ENCODE data around the gene DNAJB14. TPM values are rescaled to one million over a fixed set of nuclear protein-coding genes. Genes with fewer than 3 reads are reported as not detected.

Gene DNAJB14
- total RNA-seq, 4 donors from 2014 or later = 41.9 to 58.1 (median 48.5) TPM

DNA sequence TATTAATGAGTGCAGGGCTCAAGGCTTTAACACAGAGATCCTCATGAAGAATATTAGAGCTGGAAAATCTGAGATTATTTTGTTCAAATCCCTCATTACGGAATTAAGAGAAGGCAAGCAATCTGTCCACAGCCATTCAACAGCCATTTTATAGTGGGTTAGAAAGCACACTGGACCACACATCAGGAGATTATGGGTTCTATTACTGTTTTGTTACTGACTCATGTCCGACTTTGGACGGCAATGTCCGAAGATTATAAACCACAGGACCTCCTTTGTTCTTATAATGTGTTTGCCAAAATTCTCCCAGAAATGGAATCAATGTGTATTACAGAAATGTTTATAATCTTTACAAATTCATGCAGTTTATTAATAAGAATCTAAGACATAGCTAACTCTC, 60.3 kb downstream of the DNAJB14 start:
- in situ Hi-C loops (cut with MboI; ENCODE audit: low pct_ligation_motif_present in 1 of 4, low pct_unique_long_range_greater_than_20kb in 1 of 4, low sequenced_read_pairs in 3 of 4) (loop anchor here in 2 of 4 donors (25.0 kb wide), 1 partner anchor 324 kb away; the partner anchor contains the start of genes MTTP (in 2 of the 2) and TRMT10A (in 2 of the 2)), intact Hi-C loops (cut with DNase I; ENCODE audit: low total_unique reads) (no loop called here)

DNA sequence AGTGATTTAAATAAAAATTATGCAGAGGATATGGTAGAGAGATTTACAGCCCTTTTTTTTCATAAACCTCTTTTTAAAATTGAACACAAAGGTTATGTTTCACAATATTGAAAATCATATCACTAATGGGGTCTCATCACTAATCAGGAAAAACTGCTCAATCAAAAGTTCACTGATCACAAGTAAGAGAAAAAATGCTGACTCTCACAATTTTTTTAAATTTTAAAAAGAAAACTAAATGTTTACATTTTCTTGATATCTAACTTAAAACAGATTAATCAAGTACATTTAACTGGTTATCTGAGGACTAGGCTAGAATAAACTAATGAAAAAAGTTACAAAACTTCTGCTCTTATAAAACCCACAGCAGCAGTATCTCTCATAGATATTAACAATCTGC, 60.7 kb downstream of the DNAJB14 start:
- no peak overlapping the region for H3K27ac ChIP-seq
- no peaks in the 10 kb centered on the region for H3K9me3 ChIP-seq
- in situ Hi-C loops (cut with MboI; ENCODE audit: low pct_ligation_motif_present in 1 of 4, low pct_unique_long_range_greater_than_20kb in 1 of 4, low sequenced_read_pairs in 3 of 4) = loop anchor here in 2 of 4 donors (25.0 kb wide), 1 partner anchor 323 kb away; the partner anchor contains the start of genes MTTP (in 2 of the 2) and TRMT10A (in 2 of the 2)
- intact Hi-C loops (cut with DNase I; ENCODE audit: low total_unique reads) = no loop called here
- H3K4me3 ChIP-seq = no peak overlapping the region
- peaks cover 0 to 5% (median 0%) of the 10 kb centered on the region in 4 donors for H3K4me1 ChIP-seq
- H3K27me3 ChIP-seq = no peaks in the 10 kb centered on the region
- no peak for DNase-seq
- TF ChIP-seq POLR2AphosphoS5 (IDR thresholded peaks at IDR 0.05) (no peak), POLR2A (IDR thresholded peaks at IDR 0.05) (no peak), EP300 (IDR thresholded peaks at IDR 0.05; ENCODE audit: low read depth) (no peak)
- TF ChIP-seq, protein P1, sequence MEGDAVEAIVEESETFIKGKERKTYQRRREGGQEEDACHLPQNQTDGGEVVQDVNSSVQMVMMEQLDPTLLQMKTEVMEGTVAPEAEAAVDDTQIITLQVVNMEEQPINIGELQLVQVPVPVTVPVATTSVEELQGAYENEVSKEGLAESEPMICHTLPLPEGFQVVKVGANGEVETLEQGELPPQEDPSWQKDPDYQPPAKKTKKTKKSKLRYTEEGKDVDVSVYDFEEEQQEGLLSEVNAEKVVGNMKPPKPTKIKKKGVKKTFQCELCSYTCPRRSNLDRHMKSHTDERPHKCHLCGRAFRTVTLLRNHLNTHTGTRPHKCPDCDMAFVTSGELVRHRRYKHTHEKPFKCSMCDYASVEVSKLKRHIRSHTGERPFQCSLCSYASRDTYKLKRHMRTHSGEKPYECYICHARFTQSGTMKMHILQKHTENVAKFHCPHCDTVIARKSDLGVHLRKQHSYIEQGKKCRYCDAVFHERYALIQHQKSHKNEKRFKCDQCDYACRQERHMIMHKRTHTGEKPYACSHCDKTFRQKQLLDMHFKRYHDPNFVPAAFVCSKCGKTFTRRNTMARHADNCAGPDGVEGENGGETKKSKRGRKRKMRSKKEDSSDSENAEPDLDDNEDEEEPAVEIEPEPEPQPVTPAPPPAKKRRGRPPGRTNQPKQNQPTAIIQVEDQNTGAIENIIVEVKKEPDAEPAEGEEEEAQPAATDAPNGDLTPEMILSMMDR (IDR thresholded peaks at IDR 0.05) = no peak
- H3K36me3 ChIP-seq = peaks cover 0 to 43% (median 16%) of the 10 kb centered on the region in 4 donors

More for the DNA sequence above, 60.3 kb downstream of the DNAJB14 start:
- no peak overlapping the region for H3K4me3 ChIP-seq
- H3K36me3 ChIP-seq = peaks cover 0 to 39% (median 13%) of the 10 kb centered on the region in 4 donors
- WGBS, 2 donors (ENCODE audit: low coverage in 1 of 2) = 79% methylated on average over 4 of the region's 4 CpGs
- no peak for TF ChIP-seq POLR2AphosphoS5 (IDR thresholded peaks at IDR 0.05)
- no peak for TF ChIP-seq EP300 (IDR thresholded peaks at IDR 0.05; ENCODE audit: low read depth)
- no peak for TF ChIP-seq POLR2A (IDR thresholded peaks at IDR 0.05)
- TF ChIP-seq, protein P1 (IDR thresholded peaks at IDR 0.05) = no peak
- peaks cover 0 to 6% (median 0%) of the 10 kb centered on the region in 4 donors for H3K4me1 ChIP-seq
- no peaks in the 10 kb centered on the region for H3K9me3 ChIP-seq
- no peaks in the 10 kb centered on the region for H3K27me3 ChIP-seq
- no peak for DNase-seq
- no peak overlapping the region for H3K27ac ChIP-seq

DNA sequence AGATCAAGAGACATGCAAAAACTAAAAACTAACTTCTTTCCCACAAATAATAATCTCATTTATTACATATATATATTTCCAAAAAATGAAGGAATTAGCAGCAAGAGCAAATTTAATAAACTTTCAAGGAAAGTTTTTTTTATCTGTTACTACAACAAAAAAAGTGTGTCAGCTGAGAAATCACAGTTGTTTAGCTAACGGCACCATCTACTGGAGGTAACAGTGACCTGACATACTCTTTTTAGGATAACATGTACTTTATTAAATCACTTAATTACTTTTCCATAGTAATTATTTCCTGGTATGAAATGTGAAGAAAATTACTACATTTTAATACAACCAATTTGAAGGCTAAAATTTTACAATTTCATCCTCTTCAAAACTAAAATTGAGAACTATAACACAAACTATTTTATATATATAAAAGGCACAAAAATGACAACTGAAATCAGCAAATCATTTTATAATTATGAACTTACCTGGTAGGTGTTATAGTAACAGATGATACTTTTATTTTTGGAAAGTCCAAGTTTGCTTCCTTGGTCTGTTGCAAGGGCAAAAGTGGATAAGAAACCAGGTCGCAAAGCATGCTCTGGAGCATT, 61.3 kb downstream of the DNAJB14 start:
- no peak for DNase-seq
- no peak overlapping the region for H3K27ac ChIP-seq
- no peak for TF ChIP-seq POLR2A (IDR thresholded peaks at IDR 0.05)
- TF ChIP-seq EP300 (IDR thresholded peaks at IDR 0.05; ENCODE audit: low read depth) = no peak
- TF ChIP-seq, protein P1 (IDR thresholded peaks at IDR 0.05) = peak; percentile 33 to 54 (median 48)
- 63 to 68% methylated on average over 2 of the region's 2 CpGs for WGBS, 2 donors (ENCODE audit: low coverage in 1 of 2)
- no peak overlapping the region for H3K4me3 ChIP-seq
- peaks cover 0 to 5% (median 0%) of the 10 kb centered on the region in 4 donors for H3K4me1 ChIP-seq
- intact Hi-C loops (cut with DNase I; ENCODE audit: low total_unique reads) (no loop called here), in situ Hi-C loops (cut with MboI; ENCODE audit: low pct_ligation_motif_present in 1 of 4, low pct_unique_long_range_greater_than_20kb in 1 of 4, low sequenced_read_pairs in 3 of 4) (loop anchor here in 2 of 4 donors (25.0 kb wide), 1 partner anchor 323 kb away; the partner anchor contains the start of genes MTTP (in 2 of the 2) and TRMT10A (in 2 of the 2))
- no peaks in the 10 kb centered on the region for H3K9me3 ChIP-seq
- H3K27me3 ChIP-seq = no peaks in the 10 kb centered on the region
- H3K36me3 ChIP-seq = peaks cover 0 to 48% (median 18%) of the 10 kb centered on the region in 4 donors

DNA sequence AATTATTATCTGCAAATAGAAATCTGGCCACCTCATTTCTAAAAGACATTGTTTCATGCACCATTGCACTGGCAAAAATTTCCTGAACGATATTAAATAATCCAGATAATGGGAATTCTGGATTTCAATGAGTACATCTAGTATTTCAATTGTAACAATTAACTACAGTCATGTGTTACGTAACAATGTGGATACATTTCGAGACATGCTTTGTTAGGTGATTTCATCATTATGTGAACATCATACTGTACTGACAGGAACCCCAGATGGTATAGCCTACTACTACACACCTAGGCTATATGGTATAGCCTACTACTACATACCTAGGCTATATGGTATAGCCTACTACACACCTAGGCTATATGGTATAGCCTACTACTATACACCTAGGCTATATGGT, 67.0 kb downstream of the DNAJB14 start:
- H3K4me3 ChIP-seq = no peak overlapping the region
- no peak for DNase-seq
- no peaks in the 10 kb centered on the region for H3K9me3 ChIP-seq
- no peak overlapping the region for H3K27ac ChIP-seq
- TF ChIP-seq EP300 (IDR thresholded peaks at IDR 0.05; ENCODE audit: low read depth) (no peak), POLR2AphosphoS5 (IDR thresholded peaks at IDR 0.05) (no peak), POLR2A (IDR thresholded peaks at IDR 0.05) (no peak)
- TF ChIP-seq, protein P1 (IDR thresholded peaks at IDR 0.05) = no peak
- intact Hi-C loops (cut with DNase I; ENCODE audit: low total_unique reads) (no loop called here), in situ Hi-C loops (cut with MboI; ENCODE audit: low pct_ligation_motif_present in 1 of 4, low pct_unique_long_range_greater_than_20kb in 1 of 4, low sequenced_read_pairs in 3 of 4) (loop anchor here in 2 of 4 donors (25.0 kb wide), 1 partner anchor 317 kb away; the partner anchor contains the start of genes MTTP (in 2 of the 2) and TRMT10A (in 2 of the 2))
- 87 to 89% methylated on average over 3 of the region's 3 CpGs for WGBS, 2 donors (ENCODE audit: low coverage in 1 of 2)
- no peaks in the 10 kb centered on the region for H3K27me3 ChIP-seq
- H3K4me1 ChIP-seq = no peaks in the 10 kb centered on the region
- H3K36me3 ChIP-seq = peaks cover 0 to 36% (median 17%) of the 10 kb centered on the region in 4 donors
